ENCODE data around the gene CLC. TPM values are rescaled to one million over a fixed set of nuclear protein-coding genes. Genes with fewer than 3 reads are reported as not detected.

Gene CLC
- total and polyA plus RNA-seq, 9 donors = not detected

DNA sequence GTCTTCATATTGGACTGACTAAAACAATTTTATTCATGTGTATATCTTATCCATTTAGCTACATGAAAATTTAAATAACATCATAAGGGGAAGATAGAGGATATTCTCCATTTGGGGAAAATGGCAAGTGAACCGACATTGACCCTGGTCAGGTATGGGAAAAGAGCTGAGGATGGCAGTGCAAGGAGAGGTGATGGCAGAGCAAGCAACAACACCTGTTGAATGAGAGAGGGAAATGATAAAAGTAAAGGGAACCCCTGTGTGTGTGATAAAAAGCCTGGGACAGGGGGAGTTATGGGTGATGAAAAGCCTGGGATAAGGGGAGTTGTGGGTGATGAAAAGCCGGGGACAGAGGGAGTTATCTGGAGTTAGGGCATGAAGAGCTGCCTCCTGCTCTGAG is 4.0 kb downstream of the CLC start:
- Histone ChIP-seq H3K9me3 (no peaks in the 10 kb centered on the region), H3K27me3 (no peaks in the 10 kb centered on the region), H3K4me3 (no peak overlapping the region), H3K27ac (no peak overlapping the region), H3K36me3 (no peaks in the 10 kb centered on the region), H3K4me1 (ENCODE audit: insufficient read depth) (no peaks in the 10 kb centered on the region)
- DNase-seq = no peak
- intact Hi-C loops (cut with DNase I) = loop anchor here in 1 of 4 donors (5.0 kb wide), 1 partner anchor 1963 kb away; no protein-coding TSS in a partner anchor
- WGBS, 3 donors = 82 to 85% (median 82%) methylated on average over 2 of the region's 2 CpGs
- TF ChIP-seq POLR2A (IDR thresholded peaks at IDR 0.05) = no peak
- TF ChIP-seq EP300 (IDR thresholded peaks at IDR 0.05) = no peak

DNA sequence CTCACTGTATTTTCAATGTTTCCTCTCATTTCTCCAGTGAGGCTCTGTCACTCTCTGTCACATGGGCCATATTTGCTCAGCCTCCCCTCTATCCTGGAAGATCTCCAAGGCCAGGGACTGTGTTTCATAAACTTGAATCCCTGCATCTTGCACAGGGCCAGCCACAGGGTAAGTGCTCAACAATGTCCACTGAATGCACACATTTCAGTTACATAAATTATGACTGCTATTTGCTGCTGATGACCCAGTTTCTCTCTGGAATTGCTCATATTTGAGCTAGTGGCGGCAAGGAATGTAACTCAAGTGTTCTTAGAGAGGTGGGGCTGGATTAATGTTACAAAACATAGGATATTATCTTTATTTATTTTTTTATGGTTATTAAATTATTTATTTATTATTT is 6.1 kb downstream of the CLC start:
- intact Hi-C loops (cut with DNase I) = loop anchor here in 1 of 4 donors (5.0 kb wide), 1 partner anchor 1966 kb away; no protein-coding TSS in a partner anchor
- H3K4me1 ChIP-seq (ENCODE audit: insufficient read depth) = no peaks in the 10 kb centered on the region
- no peak overlapping the region for H3K27ac ChIP-seq
- TF ChIP-seq EP300 (IDR thresholded peaks at IDR 0.05) = no peak
- TF ChIP-seq CTCF (IDR thresholded peaks at IDR 0.05) = no peak
- TF ChIP-seq POLR2A (IDR thresholded peaks at IDR 0.05) = no peak
- H3K9me3 ChIP-seq = no peaks in the 10 kb centered on the region
- 31 to 93% (median 83%) methylated on average over 1 of the region's 1 CpG for WGBS, 3 donors
- H3K36me3 ChIP-seq = no peaks in the 10 kb centered on the region
- DNase-seq = no peak
- H3K27me3 ChIP-seq = no peaks in the 10 kb centered on the region
- H3K4me3 ChIP-seq = no peak overlapping the region

- no peak for DNase-seq
- H3K4me1 ChIP-seq (ENCODE audit: insufficient read depth) = no peaks in the 10 kb centered on the region
- no peak for TF ChIP-seq CTCF (IDR thresholded peaks at IDR 0.05)
- TF ChIP-seq POLR2A (IDR thresholded peaks at IDR 0.05) = no peak
- H3K9me3 ChIP-seq = no peaks in the 10 kb centered on the region
- no peak overlapping the region for H3K27ac ChIP-seq
- no peaks in the 10 kb centered on the region for H3K27me3 ChIP-seq
- no peak overlapping the region for H3K4me3 ChIP-seq
- no peaks in the 10 kb centered on the region for H3K36me3 ChIP-seq
- intact Hi-C loops (cut with DNase I) = no loop called here
- 52 to 58% (median 55%) methylated on average over 4 of the region's 4 CpGs for WGBS, 3 donors
Observed at GRCh38 chr19:39729594-39729993, 8.2 kb downstream of the CLC start.

- intact Hi-C loops (cut with DNase I) = no loop called here
- Histone ChIP-seq H3K9me3 (no peaks in the 10 kb centered on the region), H3K27me3 (no peaks in the 10 kb centered on the region), H3K4me1 (ENCODE audit: insufficient read depth) (no peaks in the 10 kb centered on the region), H3K36me3 (no peaks in the 10 kb centered on the region), H3K27ac (no peak overlapping the region), H3K4me3 (no peak overlapping the region)
- no peak for DNase-seq
- TF ChIP-seq POLR2A (IDR thresholded peaks at IDR 0.05) (no peak), CTCF (IDR thresholded peaks at IDR 0.05) (no peak), EP300 (IDR thresholded peaks at IDR 0.05) (no peak)
- WGBS, 3 donors = 80 to 91% (median 85%) methylated on average over 6 of the region's 6 CpGs
Observed at GRCh38 chr19:39728040-39728439, 9.8 kb downstream of the CLC start.

DNA sequence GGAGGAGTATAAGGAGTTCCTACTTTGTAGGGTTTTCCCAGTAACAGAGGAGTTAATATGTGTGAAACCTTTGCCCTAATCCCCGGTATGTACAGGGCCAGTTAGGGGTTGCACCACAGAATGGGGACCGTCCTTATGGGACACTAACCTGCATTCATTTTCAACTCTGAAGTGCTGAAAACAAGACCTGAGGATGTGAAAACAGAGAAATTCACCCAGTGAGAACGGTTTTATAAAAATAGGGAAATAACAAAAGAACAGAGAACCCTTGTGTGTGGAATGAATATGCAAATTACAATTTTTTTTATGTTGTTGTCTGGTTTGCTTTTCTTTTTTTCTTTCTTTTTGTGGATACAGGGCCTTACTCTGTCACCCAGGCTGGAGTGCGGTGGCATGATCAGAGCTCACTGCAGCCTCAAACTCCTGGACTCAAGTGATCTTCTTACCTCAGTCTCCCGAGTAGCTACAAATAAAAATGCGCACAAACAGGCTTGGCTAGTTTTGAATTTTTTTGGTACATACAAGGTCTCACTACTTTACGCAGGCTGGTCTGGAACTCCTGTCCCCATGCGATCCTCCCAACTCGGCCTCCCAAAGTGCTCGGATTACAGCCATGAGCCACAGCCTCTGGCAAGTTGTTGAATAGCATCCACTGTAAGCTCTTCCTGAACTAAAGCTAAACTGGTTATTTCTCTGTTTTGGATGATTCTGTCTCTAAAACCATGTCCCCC is 10.6 kb downstream of the CLC start:
- Histone ChIP-seq H3K4me3 (no peak overlapping the region), H3K9me3 (no peaks in the 10 kb centered on the region), H3K27me3 (no peaks in the 10 kb centered on the region), H3K36me3 (no peaks in the 10 kb centered on the region), H3K4me1 (ENCODE audit: insufficient read depth) (no peaks in the 10 kb centered on the region), H3K27ac (no peak overlapping the region)
- TF ChIP-seq CTCF (IDR thresholded peaks at IDR 0.05) = no peak
- no peak for TF ChIP-seq POLR2A (IDR thresholded peaks at IDR 0.05)
- no peak for TF ChIP-seq EP300 (IDR thresholded peaks at IDR 0.05)
- intact Hi-C loops (cut with DNase I) = no loop called here
- DNase-seq = no peak
- WGBS, 3 donors = 69 to 78% (median 72%) methylated on average over 10 of the region's 10 CpGs

All from ovary (tissue), 9 donors.